HepG2 (cell line): ENCODE data around the gene FAM24A. TPM values are rescaled to one million over a fixed set of nuclear protein-coding genes. Genes with fewer than 3 reads are reported as not detected.

Source experiments
- KLF11 ChIP-seq: IDR thresholded peaks from 2 replicates; pipeline ENCODE4 v1.6.1; 2016; ENCODE audit warnings: missing compliant biosample characterization
- SIN3A ChIP-seq: IDR thresholded peaks from 2 replicates; pipeline ENCODE4 v1.6.1; 2011; ENCODE audit warnings: low read depth, mild to moderate bottlenecking, control low read depth, low read length, borderline replicate concordance
- ZC3H13 ChIP-seq: sonication (generic); formaldehyde crosslinking; IDR thresholded peaks from 2 replicates; pipeline ENCODE4 v1.8.1; 2023; ENCODE audit warnings: mild to moderate bottlenecking, missing genetic modification reagents, moderate library complexity
- ZEB1 ChIP-seq: IDR thresholded peaks from 2 replicates; pipeline ENCODE4 v1.6.1; 2012; ENCODE audit warnings: mild to moderate bottlenecking, low read depth, inconsistent platforms; ENCODE audit not compliant: insufficient replicate concordance
- ZNF530 ChIP-seq: sonication (generic); formaldehyde crosslinking; IDR thresholded peaks from 2 replicates; pipeline ENCODE4 v1.5.0; 2020; ENCODE audit warnings: low read depth, mild to moderate bottlenecking, missing genetic modification reagents
- ZNF552 ChIP-seq: sonication (generic); formaldehyde crosslinking; IDR thresholded peaks from 2 replicates; pipeline ENCODE4 v1.9.0; 2022; ENCODE audit warnings: missing genetic modification reagents, mild to moderate bottlenecking, borderline replicate concordance
- polyA plus RNA-seq, 8 experiments: library from polyadenylated mRNA; depleted of rRNA in 3 of 8; stranded (reverse) in 7 of 8; unstranded in 1 of 8; fragments of >200 nt; fragmentation: Illumina TruSeq in 4 of 8; extraction: Trizol in 4 of 8; gene quantifications; 2 replicates each; pipeline versions ENCODE4 v1.2.1 to v1.2.3, GENCODE V29; 2011 to 2016; ENCODE audit warnings: low read depth in 4 of 8, missing spikeins in 1 of 8, mixed read lengths in 1 of 8; ENCODE audit not compliant: insufficient read depth in 1 of 8
- total RNA-seq, 5 experiments: library from RNA; depleted of rRNA; stranded (reverse); fragments of >200 nt; fragmentation: Illumina TruSeq; extraction: Trizol; gene quantifications; 2 replicates each; pipeline ENCODE4 v1.2.3, GENCODE V29; 2016; ENCODE audit warnings: low read depth in 1 of 5
- TF ChIP-seq, protein P1 (sequence below): sonication (generic); formaldehyde crosslinking; IDR thresholded peaks from 2 replicates; pipeline ENCODE4 v1.4.0; 2020; ENCODE audit warnings: mild to moderate bottlenecking, missing genetic modification reagents
- TF ChIP-seq, protein P2 (sequence below): sonication (generic); formaldehyde crosslinking; IDR thresholded peaks from 2 replicates; pipeline ENCODE4 v1.4.0; 2020; ENCODE audit warnings: mild to moderate bottlenecking, missing genetic modification reagents, borderline replicate concordance
- TF ChIP-seq, protein P3 (sequence below): sonication (generic); formaldehyde crosslinking; IDR thresholded peaks from 2 replicates; pipeline ENCODE4 v1.5.0; 2020; ENCODE audit warnings: missing genetic modification reagents
- TF ChIP-seq, protein P4 (sequence below): sonication (generic); formaldehyde crosslinking; IDR thresholded peaks from one replicate; pipeline ENCODE4 v1.5.1; 2020; ENCODE audit warnings: mild to moderate bottlenecking, missing genetic modification reagents; ENCODE audit errors: not compliant biosample characterization

The FAM24A gene
- total and polyA plus RNA-seq, 2 of the 13 experiments (the other 11 are each of a cell fraction or from before 2014, with no cell fraction given) = not detected

DNA sequence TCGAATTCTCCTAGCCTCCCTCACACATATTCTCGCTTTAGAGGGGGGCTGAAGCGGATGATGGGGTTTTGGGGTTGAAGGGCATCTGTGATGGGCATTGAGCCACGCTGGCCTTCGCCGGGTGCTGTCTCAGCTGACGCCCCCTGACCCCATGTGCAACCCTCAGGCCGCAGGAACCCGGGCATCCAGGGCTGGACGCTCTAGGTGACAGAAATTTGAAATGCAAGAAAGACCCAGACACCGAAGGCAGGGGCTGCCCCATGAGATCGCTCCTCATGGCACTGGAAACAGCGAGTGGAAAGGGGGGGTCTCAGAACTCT lies 44.3 kb downstream of the FAM24A start (continued):
- TF ChIP-seq, protein P1, sequence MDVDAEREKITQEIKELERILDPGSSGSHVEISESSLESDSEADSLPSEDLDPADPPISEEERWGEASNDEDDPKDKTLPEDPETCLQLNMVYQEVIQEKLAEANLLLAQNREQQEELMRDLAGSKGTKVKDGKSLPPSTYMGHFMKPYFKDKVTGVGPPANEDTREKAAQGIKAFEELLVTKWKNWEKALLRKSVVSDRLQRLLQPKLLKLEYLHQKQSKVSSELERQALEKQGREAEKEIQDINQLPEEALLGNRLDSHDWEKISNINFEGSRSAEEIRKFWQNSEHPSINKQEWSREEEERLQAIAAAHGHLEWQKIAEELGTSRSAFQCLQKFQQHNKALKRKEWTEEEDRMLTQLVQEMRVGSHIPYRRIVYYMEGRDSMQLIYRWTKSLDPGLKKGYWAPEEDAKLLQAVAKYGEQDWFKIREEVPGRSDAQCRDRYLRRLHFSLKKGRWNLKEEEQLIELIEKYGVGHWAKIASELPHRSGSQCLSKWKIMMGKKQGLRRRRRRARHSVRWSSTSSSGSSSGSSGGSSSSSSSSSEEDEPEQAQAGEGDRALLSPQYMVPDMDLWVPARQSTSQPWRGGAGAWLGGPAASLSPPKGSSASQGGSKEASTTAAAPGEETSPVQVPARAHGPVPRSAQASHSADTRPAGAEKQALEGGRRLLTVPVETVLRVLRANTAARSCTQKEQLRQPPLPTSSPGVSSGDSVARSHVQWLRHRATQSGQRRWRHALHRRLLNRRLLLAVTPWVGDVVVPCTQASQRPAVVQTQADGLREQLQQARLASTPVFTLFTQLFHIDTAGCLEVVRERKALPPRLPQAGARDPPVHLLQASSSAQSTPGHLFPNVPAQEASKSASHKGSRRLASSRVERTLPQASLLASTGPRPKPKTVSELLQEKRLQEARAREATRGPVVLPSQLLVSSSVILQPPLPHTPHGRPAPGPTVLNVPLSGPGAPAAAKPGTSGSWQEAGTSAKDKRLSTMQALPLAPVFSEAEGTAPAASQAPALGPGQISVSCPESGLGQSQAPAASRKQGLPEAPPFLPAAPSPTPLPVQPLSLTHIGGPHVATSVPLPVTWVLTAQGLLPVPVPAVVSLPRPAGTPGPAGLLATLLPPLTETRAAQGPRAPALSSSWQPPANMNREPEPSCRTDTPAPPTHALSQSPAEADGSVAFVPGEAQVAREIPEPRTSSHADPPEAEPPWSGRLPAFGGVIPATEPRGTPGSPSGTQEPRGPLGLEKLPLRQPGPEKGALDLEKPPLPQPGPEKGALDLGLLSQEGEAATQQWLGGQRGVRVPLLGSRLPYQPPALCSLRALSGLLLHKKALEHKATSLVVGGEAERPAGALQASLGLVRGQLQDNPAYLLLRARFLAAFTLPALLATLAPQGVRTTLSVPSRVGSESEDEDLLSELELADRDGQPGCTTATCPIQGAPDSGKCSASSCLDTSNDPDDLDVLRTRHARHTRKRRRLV (CRISPR knock-in tag) = no peak
- TF ChIP-seq SIN3A = no peak
- TF ChIP-seq, protein P2, sequence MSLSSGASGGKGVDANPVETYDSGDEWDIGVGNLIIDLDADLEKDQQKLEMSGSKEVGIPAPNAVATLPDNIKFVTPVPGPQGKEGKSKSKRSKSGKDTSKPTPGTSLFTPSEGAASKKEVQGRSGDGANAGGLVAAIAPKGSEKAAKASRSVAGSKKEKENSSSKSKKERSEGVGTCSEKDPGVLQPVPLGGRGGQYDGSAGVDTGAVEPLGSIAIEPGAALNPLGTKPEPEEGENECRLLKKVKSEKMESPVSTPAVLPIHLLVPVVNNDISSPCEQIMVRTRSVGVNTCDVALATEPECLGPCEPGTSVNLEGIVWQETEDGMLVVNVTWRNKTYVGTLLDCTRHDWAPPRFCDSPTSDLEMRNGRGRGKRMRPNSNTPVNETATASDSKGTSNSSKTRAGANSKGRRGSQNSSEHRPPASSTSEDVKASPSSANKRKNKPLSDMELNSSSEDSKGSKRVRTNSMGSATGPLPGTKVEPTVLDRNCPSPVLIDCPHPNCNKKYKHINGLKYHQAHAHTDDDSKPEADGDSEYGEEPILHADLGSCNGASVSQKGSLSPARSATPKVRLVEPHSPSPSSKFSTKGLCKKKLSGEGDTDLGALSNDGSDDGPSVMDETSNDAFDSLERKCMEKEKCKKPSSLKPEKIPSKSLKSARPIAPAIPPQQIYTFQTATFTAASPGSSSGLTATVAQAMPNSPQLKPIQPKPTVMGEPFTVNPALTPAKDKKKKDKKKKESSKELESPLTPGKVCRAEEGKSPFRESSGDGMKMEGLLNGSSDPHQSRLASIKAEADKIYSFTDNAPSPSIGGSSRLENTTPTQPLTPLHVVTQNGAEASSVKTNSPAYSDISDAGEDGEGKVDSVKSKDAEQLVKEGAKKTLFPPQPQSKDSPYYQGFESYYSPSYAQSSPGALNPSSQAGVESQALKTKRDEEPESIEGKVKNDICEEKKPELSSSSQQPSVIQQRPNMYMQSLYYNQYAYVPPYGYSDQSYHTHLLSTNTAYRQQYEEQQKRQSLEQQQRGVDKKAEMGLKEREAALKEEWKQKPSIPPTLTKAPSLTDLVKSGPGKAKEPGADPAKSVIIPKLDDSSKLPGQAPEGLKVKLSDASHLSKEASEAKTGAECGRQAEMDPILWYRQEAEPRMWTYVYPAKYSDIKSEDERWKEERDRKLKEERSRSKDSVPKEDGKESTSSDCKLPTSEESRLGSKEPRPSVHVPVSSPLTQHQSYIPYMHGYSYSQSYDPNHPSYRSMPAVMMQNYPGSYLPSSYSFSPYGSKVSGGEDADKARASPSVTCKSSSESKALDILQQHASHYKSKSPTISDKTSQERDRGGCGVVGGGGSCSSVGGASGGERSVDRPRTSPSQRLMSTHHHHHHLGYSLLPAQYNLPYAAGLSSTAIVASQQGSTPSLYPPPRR = no peak
- no peak for TF ChIP-seq ZEB1
- TF ChIP-seq KLF11 (CRISPR knock-in tag) = no peak
- TF ChIP-seq, protein P3, sequence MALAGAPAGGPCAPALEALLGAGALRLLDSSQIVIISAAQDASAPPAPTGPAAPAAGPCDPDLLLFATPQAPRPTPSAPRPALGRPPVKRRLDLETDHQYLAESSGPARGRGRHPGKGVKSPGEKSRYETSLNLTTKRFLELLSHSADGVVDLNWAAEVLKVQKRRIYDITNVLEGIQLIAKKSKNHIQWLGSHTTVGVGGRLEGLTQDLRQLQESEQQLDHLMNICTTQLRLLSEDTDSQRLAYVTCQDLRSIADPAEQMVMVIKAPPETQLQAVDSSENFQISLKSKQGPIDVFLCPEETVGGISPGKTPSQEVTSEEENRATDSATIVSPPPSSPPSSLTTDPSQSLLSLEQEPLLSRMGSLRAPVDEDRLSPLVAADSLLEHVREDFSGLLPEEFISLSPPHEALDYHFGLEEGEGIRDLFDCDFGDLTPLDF (CRISPR knock-in tag) = no peak
- no peak for TF ChIP-seq ZNF552 (CRISPR knock-in tag)
- 0 out of 2 replicates have a peak, but pooled peaks have one; percentile 1 for TF ChIP-seq ZC3H13 (CRISPR knock-in tag)
- TF ChIP-seq, protein P4, sequence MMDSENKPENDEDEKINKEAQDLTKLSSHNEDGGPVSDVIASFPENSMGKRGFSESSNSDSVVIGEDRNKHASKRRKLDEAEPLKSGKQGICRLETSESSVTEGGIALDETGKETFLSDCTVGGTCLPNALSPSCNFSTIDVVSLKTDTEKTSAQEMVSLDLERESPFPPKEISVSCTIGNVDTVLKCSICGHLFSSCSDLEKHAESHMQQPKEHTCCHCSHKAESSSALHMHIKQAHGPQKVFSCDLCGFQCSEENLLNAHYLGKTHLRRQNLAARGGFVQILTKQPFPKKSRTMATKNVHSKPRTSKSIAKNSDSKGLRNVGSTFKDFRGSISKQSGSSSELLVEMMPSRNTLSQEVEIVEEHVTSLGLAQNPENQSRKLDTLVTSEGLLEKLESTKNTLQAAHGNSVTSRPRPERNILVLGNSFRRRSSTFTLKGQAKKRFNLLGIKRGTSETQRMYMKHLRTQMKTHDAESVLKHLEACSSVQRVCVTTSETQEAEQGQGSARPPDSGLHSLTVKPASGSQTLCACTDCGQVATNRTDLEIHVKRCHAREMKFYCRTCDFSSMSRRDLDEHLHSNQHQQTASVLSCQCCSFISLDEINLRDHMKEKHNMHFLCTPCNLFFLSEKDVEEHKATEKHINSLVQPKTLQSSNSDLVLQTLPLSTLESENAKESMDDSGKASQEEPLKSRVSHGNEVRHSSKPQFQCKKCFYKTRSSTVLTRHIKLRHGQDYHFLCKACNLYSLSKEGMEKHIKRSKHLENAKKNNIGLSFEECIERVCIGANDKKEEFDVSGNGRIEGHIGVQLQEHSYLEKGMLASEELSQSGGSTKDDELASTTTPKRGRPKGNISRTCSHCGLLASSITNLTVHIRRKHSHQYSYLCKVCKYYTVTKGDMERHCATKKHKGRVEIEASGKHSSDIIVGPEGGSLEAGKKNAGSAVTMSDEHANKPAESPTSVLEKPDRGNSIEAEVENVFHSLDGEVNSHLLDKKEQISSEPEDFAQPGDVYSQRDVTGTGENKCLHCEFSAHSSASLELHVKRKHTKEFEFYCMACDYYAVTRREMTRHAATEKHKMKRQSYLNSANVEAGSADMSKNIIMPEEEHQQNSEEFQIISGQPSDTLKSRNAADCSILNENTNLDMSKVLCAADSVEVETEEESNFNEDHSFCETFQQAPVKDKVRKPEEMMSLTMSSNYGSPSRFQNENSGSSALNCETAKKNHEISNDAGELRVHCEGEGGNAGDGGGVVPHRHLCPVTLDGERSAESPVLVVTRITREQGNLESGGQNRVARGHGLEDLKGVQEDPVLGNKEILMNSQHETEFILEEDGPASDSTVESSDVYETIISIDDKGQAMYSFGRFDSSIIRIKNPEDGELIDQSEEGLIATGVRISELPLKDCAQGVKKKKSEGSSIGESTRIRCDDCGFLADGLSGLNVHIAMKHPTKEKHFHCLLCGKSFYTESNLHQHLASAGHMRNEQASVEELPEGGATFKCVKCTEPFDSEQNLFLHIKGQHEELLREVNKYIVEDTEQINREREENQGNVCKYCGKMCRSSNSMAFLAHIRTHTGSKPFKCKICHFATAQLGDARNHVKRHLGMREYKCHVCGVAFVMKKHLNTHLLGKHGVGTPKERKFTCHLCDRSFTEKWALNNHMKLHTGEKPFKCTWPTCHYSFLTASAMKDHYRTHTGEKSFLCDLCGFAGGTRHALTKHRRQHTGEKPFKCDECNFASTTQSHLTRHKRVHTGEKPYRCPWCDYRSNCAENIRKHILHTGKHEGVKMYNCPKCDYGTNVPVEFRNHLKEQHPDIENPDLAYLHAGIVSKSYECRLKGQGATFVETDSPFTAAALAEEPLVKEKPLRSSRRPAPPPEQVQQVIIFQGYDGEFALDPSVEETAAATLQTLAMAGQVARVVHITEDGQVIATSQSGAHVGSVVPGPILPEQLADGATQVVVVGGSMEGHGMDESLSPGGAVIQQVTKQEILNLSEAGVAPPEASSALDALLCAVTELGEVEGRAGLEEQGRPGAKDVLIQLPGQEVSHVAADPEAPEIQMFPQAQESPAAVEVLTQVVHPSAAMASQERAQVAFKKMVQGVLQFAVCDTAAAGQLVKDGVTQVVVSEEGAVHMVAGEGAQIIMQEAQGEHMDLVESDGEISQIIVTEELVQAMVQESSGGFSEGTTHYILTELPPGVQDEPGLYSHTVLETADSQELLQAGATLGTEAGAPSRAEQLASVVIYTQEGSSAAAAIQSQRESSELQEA (CRISPR knock-in tag) = no peak
- TF ChIP-seq ZNF530 (CRISPR knock-in tag) = no peak
